GM19193 (cell line): ENCODE measurements around the gene PTRH1.

Source experiments
- POLR2A ChIP-seq: IDR thresholded peaks from 4 replicates; pipeline ENCODE4 v1.6.1; 2011; ENCODE audit not compliant: insufficient read depth, insufficient read length; ENCODE audit errors: extremely low read depth

PTRH1 gene

DNA sequence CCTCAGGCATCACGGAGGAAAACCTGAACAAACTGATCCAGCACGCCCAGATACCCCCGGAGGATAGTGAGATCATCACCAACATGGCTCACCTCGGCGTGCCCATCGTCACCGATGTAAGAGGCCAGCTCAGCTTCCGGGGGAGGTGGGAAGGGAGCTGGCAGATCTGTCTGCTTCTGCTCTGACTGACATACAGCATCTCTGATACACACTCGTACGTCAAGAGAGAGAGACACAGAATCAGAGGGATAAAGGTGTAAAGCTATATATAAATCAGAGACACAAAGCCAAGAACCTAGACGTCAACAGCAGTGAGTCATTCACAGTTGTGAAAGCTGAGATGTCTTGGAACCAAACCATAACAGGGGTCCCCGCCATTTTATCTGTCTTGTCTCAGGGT is 38.8 kb downstream of the PTRH1 start:
- no peak for TF ChIP-seq POLR2A

DNA sequence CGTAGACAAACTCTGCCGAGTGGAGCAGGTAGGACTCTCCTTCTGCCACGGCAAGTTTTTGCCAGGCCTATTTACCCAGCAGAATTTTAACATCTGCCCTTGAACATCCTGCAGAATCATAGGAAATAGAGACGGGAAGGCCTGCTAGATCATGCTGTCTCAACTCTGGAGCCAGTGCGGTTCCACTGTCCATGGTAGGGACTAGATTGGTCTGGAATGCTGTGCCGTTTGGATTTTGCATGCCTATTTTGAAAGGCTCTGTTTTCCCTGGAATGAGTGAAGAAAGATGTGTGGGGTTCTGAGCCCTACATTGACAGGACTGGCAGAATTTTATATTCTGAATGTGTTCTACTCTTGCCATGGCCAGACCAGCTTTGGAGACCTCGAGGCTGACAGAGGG is 42.2 kb downstream of the PTRH1 start:
- no peak for TF ChIP-seq POLR2A

DNA sequence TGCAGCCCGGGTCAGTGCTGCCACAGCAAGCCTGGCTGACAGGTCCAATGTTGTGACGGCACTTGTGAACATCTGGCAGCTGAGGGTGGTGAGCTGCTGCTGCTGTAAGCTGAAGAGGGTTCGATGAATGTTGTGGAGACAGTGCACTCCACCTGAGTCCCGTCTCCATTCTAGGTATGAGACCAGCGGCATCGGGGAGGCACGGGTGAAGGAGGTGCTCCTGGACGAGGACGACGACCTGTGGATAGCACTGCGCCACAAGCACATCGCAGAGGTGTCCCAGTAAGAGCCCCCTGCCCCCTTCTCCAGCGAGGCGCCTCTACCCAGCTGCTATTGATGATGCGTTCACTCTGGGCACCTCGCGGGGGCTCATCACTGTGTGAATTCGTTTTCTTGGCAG is 47.6 kb downstream of the PTRH1 start:
- no peak for TF ChIP-seq POLR2A

DNA sequence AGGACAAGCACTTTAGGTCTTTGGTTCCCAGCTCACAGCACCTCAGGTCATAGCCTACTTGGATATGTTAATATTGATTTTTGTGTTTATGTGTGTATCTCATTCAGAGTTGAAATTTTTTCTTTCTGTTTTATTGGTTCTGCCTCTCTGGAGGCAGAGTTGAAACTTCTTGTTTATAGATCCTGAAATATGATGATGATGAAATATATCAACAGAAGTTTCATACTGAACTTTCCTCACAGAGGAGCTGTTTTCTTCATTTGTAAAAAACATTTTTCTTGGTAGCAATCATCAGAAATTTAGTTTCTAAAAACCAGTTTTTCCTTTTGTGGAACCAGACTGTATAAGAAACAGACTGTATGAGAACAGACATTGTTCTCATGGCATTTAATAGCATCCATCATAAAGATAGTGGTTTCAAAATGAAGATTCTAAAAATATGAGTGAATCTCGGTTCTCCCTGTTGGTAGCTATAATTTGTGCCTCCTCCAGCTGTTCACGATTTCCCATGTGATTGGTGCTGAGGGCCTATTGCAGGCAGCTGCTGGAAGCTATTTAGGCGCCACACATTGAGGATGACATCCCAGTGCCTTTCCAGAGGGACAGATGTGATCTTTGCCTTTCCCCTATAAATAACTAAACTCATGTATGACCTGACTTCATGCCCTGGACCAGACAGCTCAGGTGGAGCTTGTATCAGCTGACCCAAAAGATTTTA is 48.2 kb downstream of the PTRH1 start:
- no peak for TF ChIP-seq POLR2A

DNA sequence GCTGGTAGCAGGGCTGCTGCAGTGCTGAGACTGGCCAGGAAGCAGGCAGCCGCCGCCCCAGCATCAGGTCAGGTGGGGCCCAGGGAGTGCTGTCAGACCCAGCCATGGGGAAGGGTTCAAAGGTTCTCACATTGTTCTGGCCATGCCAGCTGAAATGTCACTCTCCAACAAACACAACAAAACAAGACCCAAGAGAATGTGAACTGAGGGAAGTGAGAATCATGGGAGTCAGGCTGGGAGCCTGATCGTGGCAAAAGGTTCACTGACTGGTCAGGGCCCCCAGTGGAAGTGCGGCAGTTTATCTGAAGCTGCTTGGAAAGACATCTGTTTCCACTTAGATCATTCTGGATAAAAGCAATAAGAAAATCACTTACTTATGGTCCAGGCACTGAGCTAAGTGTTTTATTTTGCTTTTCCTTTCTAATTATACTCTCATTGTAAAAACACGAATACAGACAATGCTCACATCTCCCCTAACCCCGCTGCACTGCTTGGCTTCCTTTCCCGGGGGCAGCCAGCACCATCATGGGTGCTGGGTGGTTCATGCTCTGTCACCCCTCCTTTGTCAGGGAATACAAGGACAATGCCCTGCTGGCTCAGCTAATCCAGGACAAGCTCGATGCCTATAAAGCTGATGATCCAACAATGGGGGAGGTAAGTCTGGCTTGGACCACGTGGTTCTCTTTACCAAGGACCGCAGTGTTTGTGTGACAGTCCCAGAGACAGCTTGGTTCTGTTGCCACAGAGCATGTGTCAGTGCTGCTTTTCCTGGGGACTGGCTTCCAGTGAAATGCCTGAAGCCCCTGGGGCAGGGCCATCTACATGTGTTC is 50.6 kb downstream of the PTRH1 start:
- no peak for TF ChIP-seq POLR2A

DNA sequence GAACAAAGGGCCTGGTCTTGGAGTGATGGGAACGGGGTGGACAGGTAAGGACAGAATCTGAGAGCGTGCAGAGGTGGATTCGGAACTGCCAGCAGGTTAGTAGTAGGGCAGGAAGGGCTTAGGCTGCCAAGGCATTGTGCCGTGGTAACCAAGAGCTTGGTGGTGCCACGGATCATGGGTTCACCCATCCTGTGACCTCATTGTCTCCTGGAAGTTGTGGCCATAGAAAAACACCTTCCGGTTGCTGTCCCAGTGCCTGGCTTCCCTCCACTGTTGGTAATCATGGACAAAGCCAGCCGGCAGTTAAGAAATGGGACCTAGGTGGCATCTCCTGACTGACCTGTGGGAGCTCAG is 51.2 kb downstream of the PTRH1 start:
- TF ChIP-seq POLR2A = no peak
